Pancreas (tissue), 10 donors: ENCODE measurements around the gene RALY. TPM values are rescaled to one million over a fixed set of nuclear protein-coding genes. Genes with fewer than 3 reads are reported as not detected.

Experiments
- ATAC-seq, 4 donors: fragments of 200-7000 bp; cut with Tn5 transposase; one replicate each; pipeline versions ENCODE4 v1.8.0 to v1.9.1; 2020; ENCODE audit warnings: mild to moderate bottlenecking in 4 of 4, moderate library complexity in 4 of 4
- DNase-seq, 6 donors: peaks; one replicate each; pipeline ENCODE4 v3.0.0-alpha.2; 2020
- FAIRE-seq: peaks from 2 replicates; lab custom pipeline; 2012; peaks lifted over from hg19 to GRCh38; lab: Jason Lieb, UNC
- H3K27ac ChIP-seq, 4 donors: fragments of 200-600 bp; sonication (generic); 1 replicate in 3 of 4; 2 replicates in 1 of 4; pipeline versions ENCODE4 v1.5.0 to v1.8.0; 2020
- H3K27me3 ChIP-seq, 4 donors: fragments of 200-600 bp; one replicate each; pipeline ENCODE4 v1.8.0; 2021
- H3K36me3 ChIP-seq, 3 donors: fragments of 200-600 bp; sonication (generic) in 1 of 3; one replicate each; pipeline versions ENCODE4 v1.5.0 to v1.8.0; 2020 to 2021
- H3K4me1 ChIP-seq, 3 donors: fragments of 200-600 bp; one replicate each; pipeline ENCODE4 v1.8.0; 2021
- H3K4me3 ChIP-seq, 4 donors: fragments of 200-600 bp; sonication (generic) in 2 of 4; one replicate each; pipeline versions ENCODE4 v1.5.0 to v1.8.0; 2020 to 2021
- H3K9me3 ChIP-seq, 4 donors: fragments of 200-600 bp; one replicate each; pipeline ENCODE4 v1.8.0; 2021
- WGBS, 2 donors: extraction: QIAGEN DNeasy Blood & Tissue Kit; methylation state at CpG; one replicate each; pipeline ENCODE4 v1.1.7; 2013; 5-methylcytosine and 5-hydroxymethylcytosine counted together
- intact Hi-C, 3 donors: fragments of 100-400 bp; cut with DNase I; formaldehyde crosslinking; loops; one replicate each; pipeline versions ENCODE4 v1.11.1 to v1.14.2; 2022
- polyA plus RNA-seq, 2 donors: library from polyadenylated mRNA; stranded (reverse); fragments of 200-250 nt; gene quantifications; one replicate each; pipeline ENCODE4 v1.2.3, GENCODE V29; 2013
- total RNA-seq, 6 donors: library from RNA; stranded (reverse); fragmentation: NEBNext Ultra II Directional in 4 of 6; extraction: Animal tissue kit (Norgen Biotek cat#: 25700) in 4 of 6; gene quantifications; one replicate each; pipeline versions ENCODE4 v1.2.1 to v1.2.4, GENCODE V29; 2021 to 2023
- TF ChIP-seq, protein P1 (sequence below), 4 donors: fragments of 200-600 bp; sonication (generic) in 3 of 4; IDR thresholded peaks; one replicate each; pipeline versions ENCODE4 v1.5.0 to v1.8.0; 2021; ENCODE audit warnings: antibody characterized with exemption in 4 of 4
- donor health status: healthy with polysubstance abuse.
- donor health status: DM: no; HTN: no; CAD: no; lungs with moderate emphysema.
- donor health status: DM: no; HTN: no; CAD: no.
- donor health status: control.
- donor health status: control.
- donor health status: Bipolar disorder and iron deficiency.
- donor health status: DM: yes; HTN: yes; CAD: no.
- donor health status: DM: no; HTN: no; CAD: no.
- donor health status: DM: no; HTN: no; CAD: no.
- donor health status: DM: yes; HTN: yes; CAD: no.

The RALY gene
- total and polyA plus RNA-seq, 8 donors, result 30.0 to 60.4 (median 44.3) TPM

DNA sequence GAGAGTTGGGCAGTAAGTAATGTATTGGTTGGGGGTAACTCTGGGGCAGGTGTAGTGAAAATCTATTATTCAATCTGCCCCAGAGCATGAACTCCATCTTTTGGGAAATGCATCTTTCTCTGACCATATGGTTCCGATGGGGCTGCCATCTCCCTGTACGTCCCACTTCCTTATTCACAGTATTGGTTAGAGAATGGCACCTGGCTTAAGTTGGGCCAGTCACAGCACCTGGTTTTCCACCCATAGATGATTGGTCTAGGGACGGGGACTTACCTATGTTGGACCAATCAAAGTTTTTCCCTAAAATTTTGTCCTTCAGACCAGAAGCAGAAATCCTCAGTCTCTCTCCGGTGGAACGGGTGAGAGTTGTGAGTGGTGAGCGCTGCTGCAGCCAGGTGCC lies 2.2 kb upstream of the RALY start:
- ATAC-seq, result no peak
- Histone ChIP-seq H3K4me3 (peak overlapping the region in 2 of 4 donors; percentile 82 to 92), H3K27me3 (no peaks in the 10 kb centered on the region), H3K9me3 (no peaks in the 10 kb centered on the region), H3K4me1 (peaks cover 12 to 31% (median 26%) of the 10 kb centered on the region in 3 donors), H3K36me3 (no peaks in the 10 kb centered on the region), H3K27ac (no peak overlapping the region)
- 58 to 86% methylated on average over 6 of the region's 6 CpGs for WGBS, 2 donors
- DNase-seq, result no peak
- no peak for FAIRE-seq
- TF ChIP-seq, protein P1, sequence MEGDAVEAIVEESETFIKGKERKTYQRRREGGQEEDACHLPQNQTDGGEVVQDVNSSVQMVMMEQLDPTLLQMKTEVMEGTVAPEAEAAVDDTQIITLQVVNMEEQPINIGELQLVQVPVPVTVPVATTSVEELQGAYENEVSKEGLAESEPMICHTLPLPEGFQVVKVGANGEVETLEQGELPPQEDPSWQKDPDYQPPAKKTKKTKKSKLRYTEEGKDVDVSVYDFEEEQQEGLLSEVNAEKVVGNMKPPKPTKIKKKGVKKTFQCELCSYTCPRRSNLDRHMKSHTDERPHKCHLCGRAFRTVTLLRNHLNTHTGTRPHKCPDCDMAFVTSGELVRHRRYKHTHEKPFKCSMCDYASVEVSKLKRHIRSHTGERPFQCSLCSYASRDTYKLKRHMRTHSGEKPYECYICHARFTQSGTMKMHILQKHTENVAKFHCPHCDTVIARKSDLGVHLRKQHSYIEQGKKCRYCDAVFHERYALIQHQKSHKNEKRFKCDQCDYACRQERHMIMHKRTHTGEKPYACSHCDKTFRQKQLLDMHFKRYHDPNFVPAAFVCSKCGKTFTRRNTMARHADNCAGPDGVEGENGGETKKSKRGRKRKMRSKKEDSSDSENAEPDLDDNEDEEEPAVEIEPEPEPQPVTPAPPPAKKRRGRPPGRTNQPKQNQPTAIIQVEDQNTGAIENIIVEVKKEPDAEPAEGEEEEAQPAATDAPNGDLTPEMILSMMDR (IDR thresholded peaks at IDR 0.05), result no peak
- intact Hi-C loops, result no loop called here

DNA sequence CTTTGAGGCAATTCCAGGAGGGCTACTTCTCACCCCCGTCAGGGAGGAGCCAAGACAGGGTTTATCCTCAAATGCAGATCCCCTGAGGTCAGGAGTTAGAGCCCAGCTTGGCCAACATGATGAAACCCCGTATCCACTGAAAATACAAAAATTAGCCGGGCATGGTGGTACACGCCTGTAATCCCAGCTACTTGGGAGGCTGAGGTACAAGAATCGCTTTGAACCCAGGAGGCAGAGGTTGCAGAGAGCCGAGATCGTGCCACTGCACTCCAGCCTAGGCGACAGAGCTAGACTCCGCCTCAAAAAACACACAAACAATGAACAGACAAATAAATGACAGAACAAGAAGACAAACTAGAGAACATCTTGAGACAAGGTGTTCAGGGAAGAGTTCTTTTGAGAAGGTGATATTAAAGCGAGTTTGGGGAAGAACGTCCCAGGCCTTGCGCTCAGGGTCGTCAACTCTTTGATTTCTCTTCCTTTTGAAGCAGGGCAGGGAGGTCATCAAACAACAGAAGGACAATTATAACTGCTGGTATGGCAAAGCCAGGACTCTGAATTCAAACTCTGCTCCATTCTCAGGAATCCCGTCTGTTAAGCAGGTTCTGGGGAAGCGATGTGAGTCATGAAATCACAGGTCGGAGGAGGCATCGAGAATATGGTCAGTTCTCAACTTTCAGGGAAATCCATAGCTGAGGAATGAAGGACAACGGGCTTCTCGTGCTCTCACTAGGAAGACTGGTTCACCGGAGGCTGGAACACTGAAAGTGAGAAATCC lies 1.4 kb upstream of the RALY start:
- FAIRE-seq (no peak), ATAC-seq (peak in 1 of 4 donors; percentile 0), DNase-seq (peak in 1 of 6 donors; percentile 12)
- no peaks in the 10 kb centered on the region for H3K36me3 ChIP-seq
- peaks cover 21 to 38% (median 35%) of the 10 kb centered on the region in 3 donors for H3K4me1 ChIP-seq
- H3K27ac ChIP-seq, result peak overlapping the region; percentile 47 to 80 (median 73)
- H3K27me3 ChIP-seq, result no peaks in the 10 kb centered on the region
- TF ChIP-seq, protein P1 (IDR thresholded peaks at IDR 0.05), result no peak
- H3K4me3 ChIP-seq, result peak overlapping the region; percentile 32 to 92 (median 58)
- intact Hi-C loops, result no loop called here
- H3K9me3 ChIP-seq, result no peaks in the 10 kb centered on the region
- WGBS, 2 donors, result 26 to 31% methylated on average over 20 of the region's 20 CpGs

DNA sequence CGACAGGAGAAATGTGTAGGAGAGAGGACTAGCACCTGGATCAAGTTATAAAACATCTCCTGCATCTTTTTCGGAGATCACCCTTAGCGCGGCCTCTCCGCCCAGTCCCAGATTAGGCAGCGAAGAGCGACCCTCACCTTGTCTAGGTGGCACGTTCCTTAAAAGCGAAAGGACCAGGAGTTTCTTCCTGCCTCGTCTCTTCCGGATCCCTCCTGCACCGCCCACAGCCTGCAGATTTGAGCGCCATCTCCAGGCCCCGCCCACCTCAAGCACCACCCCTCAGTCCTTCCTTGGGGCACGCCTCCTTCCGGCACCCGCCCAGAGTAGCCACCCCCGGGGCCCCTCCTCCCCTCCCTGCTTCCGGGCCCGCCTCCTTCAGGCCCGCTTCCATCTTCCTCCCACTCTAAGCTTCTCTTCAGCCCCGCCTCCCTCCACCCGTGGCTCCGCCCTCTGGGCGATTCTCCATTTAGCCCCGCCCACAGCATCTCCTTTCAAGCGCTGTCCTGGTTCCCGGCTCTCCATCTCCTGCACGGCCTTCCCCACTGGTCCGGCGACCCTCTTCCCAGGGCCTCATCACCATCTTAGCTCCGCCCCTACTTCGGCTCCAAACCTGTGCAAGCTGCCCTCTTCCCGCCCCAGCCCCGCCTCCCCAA lies 662 bp upstream of the RALY start:
- WGBS, 2 donors, result 1% methylated on average over 35 of the region's 35 CpGs
- DNase-seq, result peak; percentile 97 to 100 (median 99)
- FAIRE-seq, result peak; percentile 34
- Histone ChIP-seq H3K4me3 (peak overlapping the region; percentile 82 to 94 (median 93)), H3K4me1 (peaks cover 21 to 44% (median 38%) of the 10 kb centered on the region in 3 donors), H3K36me3 (no peaks in the 10 kb centered on the region), H3K27ac (peak overlapping the region; percentile 92 to 97 (median 96)), H3K9me3 (no peaks in the 10 kb centered on the region), H3K27me3 (no peaks in the 10 kb centered on the region)
- ATAC-seq, result peak; percentile 87 to 94 (median 88)
- TF ChIP-seq, protein P1 (IDR thresholded peaks at IDR 0.05), result no peak
- intact Hi-C loops, result no loop called here

DNA sequence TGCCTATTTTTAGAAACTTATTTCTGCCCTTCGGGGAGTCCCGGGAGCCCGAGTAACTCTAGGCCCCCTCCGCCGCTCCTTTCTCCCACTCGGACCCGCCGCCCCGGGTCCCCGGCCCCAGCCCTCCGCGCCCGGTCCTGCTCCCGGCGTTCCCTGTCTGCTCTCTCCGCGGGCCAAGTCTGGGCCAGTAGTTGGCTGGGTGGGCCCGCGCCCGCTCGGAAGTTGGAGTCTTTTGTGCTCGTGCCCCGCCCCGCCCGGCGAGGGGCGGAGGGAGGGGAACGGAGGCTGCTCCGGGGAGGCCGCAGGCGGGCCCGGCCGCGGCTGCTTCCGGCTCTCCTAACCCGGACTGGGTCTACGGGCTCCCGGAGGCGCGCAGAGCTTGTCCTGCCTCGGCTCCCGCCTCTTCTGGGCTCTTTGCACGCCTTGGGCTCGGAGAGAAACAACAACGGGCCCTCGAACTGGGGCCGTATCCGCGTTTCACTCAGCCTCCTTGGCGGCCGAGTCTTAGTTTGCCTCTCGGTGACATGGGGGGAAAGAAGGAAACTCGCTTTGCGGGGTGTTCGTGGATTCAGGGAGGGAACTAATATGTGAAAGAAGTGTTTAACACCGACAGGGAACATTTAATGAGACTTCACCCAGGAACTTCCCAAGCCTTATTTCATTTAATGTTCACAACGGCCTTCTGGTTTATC lies 657 bp downstream of the RALY start:
- Histone ChIP-seq H3K9me3 (no peaks in the 10 kb centered on the region), H3K4me3 (peak overlapping the region; percentile 82 to 94 (median 93)), H3K27me3 (no peaks in the 10 kb centered on the region), H3K27ac (peak overlapping the region; percentile 92 to 97 (median 96)), H3K36me3 (no peaks in the 10 kb centered on the region), H3K4me1 (peaks cover 21 to 47% (median 38%) of the 10 kb centered on the region in 3 donors)
- TF ChIP-seq, protein P1 (IDR thresholded peaks at IDR 0.05), result no peak
- 0 to 1% methylated on average over 57 of the region's 57 CpGs for WGBS, 2 donors
- intact Hi-C loops, result no loop called here
- FAIRE-seq (no peak), DNase-seq (peak; percentile 76 to 91 (median 83)), ATAC-seq (peak; percentile 57 to 67 (median 62))
